ENCODE measurements around the gene GABBR2. TPM values are rescaled to one million over a fixed set of nuclear protein-coding genes. Genes with fewer than 3 reads are reported as not detected.

Gene GABBR2
- total and polyA plus RNA-seq, 2 experiments from 2014 or later = 0.89 to 1.3 TPM

- no peak for TF ChIP-seq ZNF462 (CRISPR knock-in tag; IDR thresholded peaks at IDR 0.05)
- TF ChIP-seq CREB1 (CRISPR knock-in tag; IDR thresholded peaks at IDR 0.05; ENCODE audit: low read depth) = no peak
- TF ChIP-seq STAT1 (IDR thresholded peaks at IDR 0.05; ENCODE audit: unreplicated experiment) = no peak
- no peak for TF ChIP-seq NANOG (IDR thresholded peaks at IDR 0.05; ENCODE audit: borderline replicate concordance)
- no peak for TF ChIP-seq EZH2 (IDR thresholded peaks at IDR 0.05; ENCODE audit: low read depth, unreplicated experiment)
Measured at GRCh38 chr9:98341157-98342097, 367.3 kb downstream of the GABBR2 start (continued).

GRCh38 chr9:98339987-98340800 lies 368.5 kb downstream of the GABBR2 start:
- no peak for ATAC-seq
- Mint-ChIP-seq H3K4me1 (no peaks in the 10 kb centered on the region), H3K9me3 (no peaks in the 10 kb centered on the region)
- TF ChIP-seq CREB1 (CRISPR knock-in tag; IDR thresholded peaks at IDR 0.05; ENCODE audit: low read depth) (no peak), EZH2 (IDR thresholded peaks at IDR 0.05; ENCODE audit: low read depth, unreplicated experiment) (no peak), STAT1 (IDR thresholded peaks at IDR 0.05; ENCODE audit: unreplicated experiment) (no peak), REST (IDR thresholded peaks at IDR 0.05; ENCODE audit: unreplicated experiment) (no peak)

More at GRCh38 chr9:98339987-98340800, 368.5 kb downstream of the GABBR2 start:
- no peak overlapping the region for H3K27ac Mint-ChIP-seq
- no peaks in the 10 kb centered on the region for H3K36me3 Mint-ChIP-seq (ENCODE audit: low read depth)
- Histone ChIP-seq H3K27ac (ENCODE audit: low read depth) (no peak overlapping the region), H3K4me2 (no peak overlapping the region), H3K4me3 (no peak overlapping the region), H2AFZ (no peak overlapping the region), H3K27me3 (ENCODE audit: insufficient read depth) (no peaks in the 10 kb centered on the region), H3K79me2 (replicated peaks; ENCODE audit: insufficient read depth) (no peaks in the 10 kb centered on the region), H3K36me3 (ENCODE audit: insufficient read depth) (no peaks in the 10 kb centered on the region), H3F3A (replicated peaks; ENCODE audit: low read depth) (no peaks in the 10 kb centered on the region), H3K9me2 (ENCODE audit: insufficient read depth) (peaks cover 11% of the 10 kb centered on the region), H3K4me1 (ENCODE audit: insufficient read depth) (no peaks in the 10 kb centered on the region), H4K20me1 (replicated peaks; ENCODE audit: insufficient read depth) (no peaks in the 10 kb centered on the region)
- peaks cover 5% of the 10 kb centered on the region for H3K27me3 Mint-ChIP-seq (ENCODE audit: insufficient read depth, low read depth, poor library complexity)
- no peak overlapping the region for H3K4me3 Mint-ChIP-seq
- no peak for DNase-seq (ENCODE audit: low spot score)

All from GM23338 (cell line).